NCI-H345 treated with DMSO at 0.1 percent for 48 hours (cell line): ENCODE results near the gene OCLN.
"Not testable (repeated sequence)": the region's sequence is repeated elsewhere in the genome, so short reads cannot be mapped to it uniquely, and the experiment has no call there.

Source experiments
- DNase-seq: peaks from one replicate; lab custom pipeline; 2025; ENCODE audit not compliant: unreplicated experiment; lab: John Stamatoyannopoulos, UW

OCLN gene, protein sequence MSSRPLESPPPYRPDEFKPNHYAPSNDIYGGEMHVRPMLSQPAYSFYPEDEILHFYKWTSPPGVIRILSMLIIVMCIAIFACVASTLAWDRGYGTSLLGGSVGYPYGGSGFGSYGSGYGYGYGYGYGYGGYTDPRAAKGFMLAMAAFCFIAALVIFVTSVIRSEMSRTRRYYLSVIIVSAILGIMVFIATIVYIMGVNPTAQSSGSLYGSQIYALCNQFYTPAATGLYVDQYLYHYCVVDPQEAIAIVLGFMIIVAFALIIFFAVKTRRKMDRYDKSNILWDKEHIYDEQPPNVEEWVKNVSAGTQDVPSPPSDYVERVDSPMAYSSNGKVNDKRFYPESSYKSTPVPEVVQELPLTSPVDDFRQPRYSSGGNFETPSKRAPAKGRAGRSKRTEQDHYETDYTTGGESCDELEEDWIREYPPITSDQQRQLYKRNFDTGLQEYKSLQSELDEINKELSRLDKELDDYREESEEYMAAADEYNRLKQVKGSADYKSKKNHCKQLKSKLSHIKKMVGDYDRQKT

DNA sequence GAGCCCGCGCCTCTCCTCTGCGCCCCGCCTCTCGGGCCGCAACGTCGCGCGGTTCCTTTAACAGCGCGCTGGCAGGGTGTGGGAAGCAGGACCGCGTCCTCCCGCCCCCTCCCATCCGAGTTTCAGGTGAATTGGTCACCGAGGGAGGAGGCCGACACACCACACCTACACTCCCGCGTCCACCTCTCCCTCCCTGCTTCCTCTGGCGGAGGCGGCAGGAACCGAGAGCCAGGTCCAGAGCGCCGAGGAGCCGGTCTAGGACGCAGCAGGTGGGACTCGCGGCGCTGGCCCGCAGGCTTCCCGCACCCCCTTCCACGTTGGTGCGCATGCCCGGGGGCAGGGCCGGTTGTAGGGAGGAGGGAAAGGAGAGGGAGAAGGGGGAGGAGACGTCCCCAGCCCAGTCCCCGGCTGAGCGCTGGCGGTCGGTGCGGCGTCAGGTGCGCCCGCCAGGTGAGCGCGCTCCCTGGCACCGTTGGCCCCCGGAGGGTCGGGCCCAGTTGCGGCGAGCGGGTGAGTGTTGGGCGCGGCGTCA, at the start of gene OCLN:
Gene OCLN (plus strand): TSS at position 400 of the 532 bp plus-strand sequence. CDS start 11,455 bp downstream, outside the sequence.
- DNase-seq = peak; percentile 62

DNA sequence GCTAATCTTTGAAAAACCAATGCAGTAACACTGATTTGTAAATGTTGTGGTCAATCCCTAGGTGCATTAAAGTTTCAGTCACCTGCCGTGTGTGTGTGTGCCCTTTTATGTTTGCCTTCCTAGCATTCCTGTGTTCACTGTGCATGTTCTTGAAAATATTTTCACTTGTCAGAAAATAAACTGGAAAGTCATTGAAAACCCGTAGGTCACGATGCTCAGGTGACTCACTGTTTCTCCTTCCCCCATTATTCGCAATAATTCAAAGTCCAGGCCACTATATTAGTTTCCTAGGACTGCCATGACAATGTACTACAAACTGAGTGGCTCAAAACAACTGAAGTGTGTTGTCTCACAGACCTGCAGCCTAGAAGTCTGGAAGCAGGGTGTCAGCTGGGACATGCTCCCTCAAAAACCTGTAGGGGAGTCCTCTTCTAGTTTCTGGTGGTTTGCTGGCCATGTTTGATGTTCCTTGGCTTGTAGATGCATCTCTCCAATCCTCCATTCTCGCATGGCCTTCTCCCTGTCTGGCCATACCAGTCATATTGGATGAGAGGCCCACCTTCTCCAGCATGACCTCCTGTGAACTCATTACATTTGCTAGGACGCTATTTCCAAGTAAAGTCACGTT, 48.3 kb upstream of the OCLN start:
- DNase-seq = no peak

DNA sequence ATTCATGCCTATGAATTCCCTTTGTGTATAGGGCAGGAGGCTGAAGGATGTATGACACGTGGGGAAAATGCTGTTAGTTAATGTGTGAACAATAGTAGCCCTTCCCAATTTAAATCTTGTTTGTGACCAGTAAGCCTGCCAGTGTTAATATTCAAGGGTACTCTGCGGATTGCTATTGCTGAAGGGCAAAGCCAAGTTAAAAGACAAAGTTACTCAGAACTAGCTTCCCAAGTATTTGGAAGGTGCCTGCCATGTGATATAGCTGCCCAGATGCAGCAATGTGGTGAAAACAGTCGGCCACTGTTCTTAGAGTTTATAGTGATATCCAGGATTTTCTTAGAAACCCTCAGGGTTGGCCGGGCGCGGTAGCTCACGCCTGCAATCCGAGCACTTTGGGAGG, 43.1 kb upstream of the OCLN start:
- no peak for DNase-seq

GRCh38 chr5:69450116-69450515, 42.5 kb upstream of the OCLN start:
- DNase-seq = no peak

GRCh38 chr5:69450527-69450926, 42.1 kb upstream of the OCLN start:
- not testable (repeated sequence) for DNase-seq

- DNase-seq = no peak
Observed at GRCh38 chr5:69451941-69452647, 40.5 kb upstream of the OCLN start.

GRCh38 chr5:69453487-69453886, 39.1 kb upstream of the OCLN start:
- DNase-seq = not testable (repeated sequence)

DNA sequence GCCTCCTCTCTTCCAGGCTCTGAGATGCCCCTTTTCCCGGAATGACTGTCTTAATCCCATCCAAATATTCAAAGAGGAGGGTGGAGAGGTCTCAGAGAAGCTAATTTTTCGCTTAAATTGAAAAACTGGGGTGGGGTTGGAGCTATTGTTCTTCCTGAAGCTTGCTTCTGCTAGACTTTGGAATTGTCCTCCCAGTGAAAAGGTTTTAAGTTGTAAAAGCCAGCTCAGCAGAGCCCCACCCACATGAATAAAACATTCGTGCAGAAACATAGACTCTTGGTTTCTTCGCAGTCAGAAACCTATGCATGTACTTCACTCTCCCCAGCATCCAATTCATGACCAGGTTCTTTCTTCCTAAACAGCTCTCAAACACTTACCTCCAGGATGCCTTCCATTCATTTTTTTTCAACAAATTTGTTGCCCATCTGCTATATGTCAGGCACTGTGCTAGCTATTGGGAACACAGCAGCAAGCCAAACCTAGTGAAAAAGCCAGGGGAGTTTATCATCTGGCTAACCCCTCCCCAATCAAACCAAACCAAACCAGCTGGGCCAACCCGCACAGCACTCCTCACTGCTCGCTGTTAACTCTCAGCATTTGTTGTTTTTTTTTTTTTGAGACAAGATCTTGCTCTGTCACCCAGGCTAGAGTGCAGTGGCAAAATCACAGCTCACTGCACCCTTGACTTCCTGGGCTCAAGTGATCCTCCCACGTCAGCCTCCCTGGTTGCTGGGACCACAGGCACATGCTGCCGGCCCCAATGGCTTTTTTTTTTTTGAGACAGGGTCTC, 37.9 kb upstream of the OCLN start:
- no peak for DNase-seq

DNA sequence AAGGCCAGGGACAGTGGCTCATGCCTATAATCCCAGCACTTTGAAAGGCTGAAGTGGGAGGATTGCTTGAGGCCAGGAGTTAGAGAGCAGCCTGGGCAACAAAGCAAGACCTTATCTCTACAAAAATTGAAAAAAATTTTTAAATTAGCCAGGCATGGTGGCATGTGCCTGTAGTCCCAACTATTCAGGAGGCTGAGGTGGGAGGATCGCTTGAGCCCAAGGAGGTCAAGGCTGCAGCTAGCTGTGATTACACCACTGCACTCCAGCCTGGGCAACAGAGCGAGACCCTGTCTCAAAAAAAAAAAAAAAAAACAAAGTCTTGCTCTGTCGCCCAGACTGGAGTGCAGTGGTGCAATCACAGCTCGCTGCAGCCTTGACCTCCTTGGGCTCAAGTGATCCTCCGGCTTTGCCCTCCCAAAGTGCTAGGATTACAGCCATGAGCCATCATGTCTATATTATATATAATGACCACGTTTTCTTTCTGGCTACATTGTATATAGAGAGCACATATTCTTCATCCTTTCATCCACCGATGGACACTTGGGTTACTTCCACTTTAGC, 37.1 kb upstream of the OCLN start:
- not testable (repeated sequence) for DNase-seq

DNA sequence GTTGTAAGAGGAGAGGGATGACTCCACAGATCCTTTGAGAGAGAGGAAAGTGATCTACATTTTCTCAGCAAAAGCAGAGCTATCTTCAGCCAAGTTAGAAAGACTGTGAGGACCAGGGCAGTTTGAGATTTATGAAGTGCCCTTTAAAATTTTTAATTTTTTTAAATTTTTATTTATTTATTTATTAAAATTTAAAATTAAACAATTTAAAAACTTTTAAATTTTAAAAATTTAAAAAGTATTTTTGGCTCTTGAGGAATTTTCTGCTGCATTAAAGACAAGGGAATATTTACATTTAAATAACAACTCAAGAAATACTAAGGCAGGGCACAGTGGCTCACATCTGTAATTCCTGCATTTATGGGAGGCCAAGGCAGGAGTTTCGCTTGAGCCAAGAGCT, 30.4 kb upstream of the OCLN start:
- no peak for DNase-seq

DNA sequence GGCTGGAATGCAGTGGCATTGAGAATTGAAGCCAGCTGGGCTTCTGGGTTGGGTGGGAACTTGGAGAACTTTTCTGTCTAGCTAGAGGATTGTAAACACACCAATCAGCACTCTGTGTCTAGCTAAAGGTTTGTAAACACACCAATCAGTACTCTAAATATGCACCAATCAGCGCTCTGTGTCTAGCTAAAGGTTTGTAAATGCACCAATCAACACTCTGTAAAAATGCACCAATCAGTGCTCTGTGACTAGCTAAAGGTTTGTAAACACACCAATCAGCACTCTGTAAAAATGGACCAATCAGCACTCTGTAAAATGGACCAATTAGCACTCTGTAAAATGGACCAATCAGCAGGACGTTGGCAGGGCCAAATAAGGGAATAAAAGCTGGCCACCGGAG, 26.2 kb upstream of the OCLN start:
- not testable (repeated sequence) for DNase-seq

DNA sequence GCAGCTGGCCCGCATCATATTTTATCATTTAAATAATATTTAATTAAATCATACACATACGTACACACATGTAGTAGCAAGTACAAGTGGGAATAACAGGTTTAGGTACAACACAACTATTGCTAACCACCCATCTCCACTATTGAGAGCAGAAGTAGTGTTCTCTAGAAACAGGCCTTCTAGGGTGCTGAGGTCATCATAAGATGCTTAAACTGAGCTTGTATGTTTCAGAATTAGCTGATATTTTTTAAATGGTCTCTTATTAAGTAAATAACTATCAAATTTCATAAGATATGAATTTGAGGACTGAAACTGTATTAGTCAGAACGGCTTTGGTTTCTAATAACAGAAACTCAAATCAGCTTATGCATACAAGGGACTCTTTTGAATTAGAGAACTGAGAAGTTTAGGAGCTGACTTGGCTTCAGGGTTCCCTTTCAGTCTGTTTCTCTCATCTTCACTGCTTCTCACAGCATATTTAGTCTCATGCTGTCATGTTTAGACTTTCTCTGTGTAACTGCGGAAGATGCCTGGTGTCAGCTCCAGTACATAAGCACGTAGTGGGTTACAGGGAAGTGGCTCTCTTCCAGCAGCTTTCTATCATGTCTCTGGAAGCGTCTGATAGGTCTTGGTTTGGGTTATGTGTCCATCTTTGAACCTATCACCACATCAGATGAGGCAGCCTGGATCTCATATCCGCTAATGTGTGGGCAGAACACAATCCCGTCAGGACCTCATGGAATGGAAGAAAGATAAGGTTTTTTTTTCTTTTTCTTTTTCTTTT, 25.0 kb upstream of the OCLN start:
- DNase-seq = no peak

DNA sequence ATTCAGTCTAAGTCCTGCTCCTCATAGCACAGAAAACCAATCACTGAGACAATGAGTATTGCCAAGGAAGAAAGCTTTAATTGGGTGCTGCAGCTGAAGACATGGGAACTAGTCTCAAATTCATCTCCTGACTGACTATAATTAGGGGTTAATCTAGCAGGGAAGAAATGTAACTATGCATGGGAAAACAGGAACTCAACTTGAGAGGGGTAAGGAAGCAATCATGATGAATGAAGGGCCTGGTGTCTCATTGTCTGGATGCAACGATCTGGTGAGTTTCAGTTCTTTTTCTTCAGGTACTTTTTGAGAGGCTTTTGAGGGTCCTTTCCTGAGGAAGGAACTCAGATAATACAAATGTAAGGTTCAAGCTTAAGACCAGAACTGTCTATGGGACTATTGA, 24.0 kb upstream of the OCLN start:
- DNase-seq = no peak

DNA sequence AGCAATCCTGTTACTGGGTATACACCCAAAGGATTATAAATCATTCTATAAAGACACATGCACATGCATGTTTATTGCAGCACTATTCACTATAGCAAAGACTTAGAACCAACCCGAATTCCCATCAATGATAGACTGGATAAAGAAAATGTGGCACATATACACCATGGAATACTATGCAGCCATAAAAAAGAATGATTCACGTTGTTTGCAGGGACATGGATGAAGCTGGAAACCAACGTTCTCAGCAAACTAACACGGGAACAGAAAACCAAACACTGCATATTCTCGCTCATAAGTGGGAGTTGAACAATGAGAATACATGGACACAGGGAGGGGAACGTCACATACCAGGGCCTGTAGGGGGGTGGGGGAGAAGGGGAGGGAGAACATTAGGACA, 21.1 kb upstream of the OCLN start:
- not testable (repeated sequence) for DNase-seq

GRCh38 chr5:69472535-69473143, 20.0 kb upstream of the OCLN start:
- not testable (repeated sequence) for DNase-seq

DNA sequence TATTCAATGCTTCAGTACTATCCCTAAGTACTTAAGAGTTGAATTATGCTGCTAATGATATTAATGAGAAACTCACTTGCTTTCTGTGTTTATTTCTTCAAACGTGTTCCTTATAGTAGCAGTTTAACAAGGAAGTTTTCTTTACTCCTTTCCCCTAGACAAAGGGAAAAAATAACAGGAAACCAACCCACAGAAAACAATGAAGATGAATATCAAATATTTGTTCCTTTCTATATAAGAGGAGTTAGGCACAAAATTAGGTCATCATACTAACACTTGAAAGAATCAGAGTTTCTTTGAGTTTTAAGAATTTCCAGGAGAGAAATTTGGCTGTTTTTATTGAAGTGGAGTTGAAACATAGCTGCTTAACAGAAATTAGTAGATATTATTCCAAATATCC, 15.4 kb upstream of the OCLN start:
- DNase-seq = no peak

DNA sequence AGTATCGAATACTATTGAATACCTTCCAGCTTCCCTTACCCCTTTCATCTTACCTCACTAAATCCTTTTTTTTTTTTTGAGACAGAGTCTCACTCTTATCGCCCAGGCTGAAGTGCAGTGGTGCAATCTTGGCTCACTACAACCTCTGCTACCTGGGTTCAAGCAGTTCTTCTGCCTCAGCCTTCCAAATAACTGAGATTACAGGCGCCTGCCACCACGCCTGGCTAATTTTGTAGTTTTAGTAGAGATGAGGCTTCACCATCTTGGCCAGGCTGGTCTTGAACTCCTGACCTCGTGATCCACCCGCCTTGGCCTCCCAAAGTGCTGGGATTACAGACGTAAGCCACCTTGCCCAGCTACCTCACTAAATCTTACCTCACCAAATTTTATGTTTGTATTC, 14.3 kb upstream of the OCLN start:
- not testable (repeated sequence) for DNase-seq

DNA sequence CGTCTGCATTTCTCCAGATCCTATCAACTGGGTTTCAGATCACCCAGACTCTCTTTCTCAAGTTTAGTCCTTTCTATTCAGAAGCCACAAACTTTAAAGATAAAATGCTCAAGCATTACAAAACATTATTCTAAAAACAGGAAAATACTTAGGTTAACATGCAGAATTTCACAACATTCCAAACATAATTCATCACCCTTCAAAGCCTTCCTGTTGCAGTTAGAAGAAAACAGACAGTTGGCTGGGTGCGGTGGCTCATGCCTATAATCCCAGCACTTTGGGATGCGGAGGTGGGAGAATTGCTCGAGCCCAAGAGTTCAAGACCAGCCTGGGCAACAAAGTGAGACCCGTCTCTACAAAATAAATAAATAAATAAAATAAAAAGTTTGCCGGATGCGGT, 7.7 kb upstream of the OCLN start:
- no peak for DNase-seq

DNA sequence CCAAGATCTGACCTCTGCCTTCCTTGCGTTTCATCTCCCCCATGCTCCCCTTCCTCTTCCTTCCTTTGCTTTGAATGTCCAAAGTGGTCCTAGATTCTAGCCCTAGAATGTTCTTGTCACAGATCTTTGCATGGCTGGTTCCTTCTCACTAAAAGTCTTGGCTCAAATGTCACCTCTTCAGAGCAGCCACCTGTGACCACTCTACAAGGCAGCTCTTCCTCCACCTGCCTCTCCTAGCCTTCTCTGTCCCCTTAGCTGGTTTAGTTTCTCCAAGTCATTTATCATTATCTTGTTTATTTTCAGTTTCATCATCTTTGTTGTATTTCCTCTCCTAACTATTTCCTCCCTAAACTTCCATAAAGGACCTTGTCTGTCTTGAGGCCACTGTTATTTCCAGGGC, 7.1 kb upstream of the OCLN start:
- no peak for DNase-seq
